Renal cortical epithelial cell (primary cell): ENCODE data around the gene BRSK1. TPM values are rescaled to one million over a fixed set of nuclear protein-coding genes. Genes with fewer than 3 reads are reported as not detected.
"Not testable (repeated sequence)": the region's sequence is repeated elsewhere in the genome, so short reads cannot be mapped to it uniquely, and the experiment has no call there.

Experiments
- DNase-seq: peaks from one replicate; pipeline ENCODE4 v3.0.0-alpha.2; 2011; ENCODE audit warnings: low read depth
- total RNA-seq: library from RNA; depleted of rRNA; stranded (reverse); fragments of >200 nt; gene quantifications from 2 replicates; pipeline ENCODE4 v1.2.3, GENCODE V29; 2014

The BRSK1 gene
- total RNA-seq, 1 donor from 2014 or later, result 4.5 TPM

DNA sequence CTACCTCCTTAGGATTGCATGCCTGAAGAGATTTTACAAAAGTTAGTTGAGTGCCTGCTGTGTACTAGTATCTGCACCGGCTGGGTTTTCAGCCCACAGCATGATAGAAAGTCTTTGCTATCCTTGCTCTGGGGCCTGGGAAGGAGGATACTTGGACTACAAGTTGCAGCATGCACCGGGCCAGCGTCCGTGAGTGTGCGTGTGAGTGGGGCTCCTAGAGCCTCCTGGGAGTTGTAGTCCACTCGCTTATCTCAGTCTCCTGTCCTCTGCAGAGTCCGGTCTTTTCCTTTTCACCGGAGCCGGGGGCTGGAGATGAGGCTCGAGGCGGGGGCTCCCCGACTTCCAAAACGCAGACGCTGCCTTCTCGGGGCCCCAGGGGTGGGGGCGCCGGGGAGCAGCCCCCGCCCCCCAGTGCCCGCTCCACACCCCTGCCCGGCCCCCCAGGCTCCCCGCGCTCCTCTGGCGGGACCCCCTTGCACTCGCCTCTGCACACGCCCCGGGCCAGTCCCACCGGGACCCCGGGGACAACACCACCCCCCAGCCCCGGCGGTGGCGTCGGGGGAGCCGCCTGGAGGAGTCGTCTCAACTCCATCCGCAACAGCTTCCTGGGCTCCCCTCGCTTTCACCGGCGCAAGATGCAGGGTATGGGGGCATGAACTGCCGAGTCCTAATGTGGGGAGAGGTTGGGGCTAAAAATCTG, 20.6 kb downstream of the BRSK1 start:
- DNase-seq, result no peak

DNA sequence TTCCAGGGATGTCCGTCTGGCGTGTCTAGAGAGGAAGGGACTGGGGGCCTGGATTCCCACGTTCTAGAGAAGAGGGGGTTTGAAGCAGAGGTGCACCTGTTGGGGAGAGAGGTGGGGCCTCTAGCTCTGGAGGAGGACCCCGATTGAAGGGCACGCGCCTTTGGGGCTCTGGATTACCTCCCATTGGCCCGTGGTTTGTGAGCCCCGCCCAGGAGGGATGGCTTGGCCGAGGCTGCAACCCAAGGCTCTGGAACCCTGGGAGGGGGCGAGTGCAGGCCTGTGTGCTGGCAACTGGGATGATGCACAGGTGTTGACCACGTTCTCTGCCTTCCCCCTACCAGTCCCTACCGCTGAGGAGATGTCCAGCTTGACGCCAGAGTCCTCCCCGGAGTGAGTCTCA, 21.2 kb downstream of the BRSK1 start:
- no peak for DNase-seq

GRCh38 chr19:55305491-55305890, 21.7 kb downstream of the BRSK1 start:
- no peak for DNase-seq

DNA sequence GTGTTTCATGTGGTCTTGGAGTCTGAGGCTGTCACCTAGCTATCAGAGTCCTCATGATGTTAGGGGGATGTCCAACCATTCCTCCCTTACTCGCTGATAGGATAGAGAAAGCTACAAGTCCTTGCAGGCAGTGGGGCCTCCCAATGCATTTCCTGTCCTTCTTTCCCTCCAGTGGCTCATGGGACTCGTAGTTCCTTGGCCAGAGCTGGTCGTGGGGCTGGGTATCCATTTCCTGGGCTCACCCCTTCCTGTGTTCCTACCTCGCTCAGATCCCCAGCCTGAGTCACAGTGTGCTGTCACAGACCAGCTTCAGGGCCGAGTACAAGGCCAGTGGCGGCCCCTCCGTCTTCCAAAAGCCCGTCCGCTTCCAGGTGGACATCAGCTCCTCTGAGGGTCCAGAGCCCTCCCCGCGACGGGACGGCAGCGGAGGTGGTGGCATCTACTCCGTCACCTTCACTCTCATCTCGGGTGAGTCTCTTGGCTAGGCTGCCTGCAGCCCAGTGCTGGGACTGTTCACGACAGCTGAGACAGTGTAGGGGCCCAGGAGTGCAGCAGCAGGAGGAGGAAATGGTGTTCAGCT, 22.3 kb downstream of the BRSK1 start:
- no peak for DNase-seq

DNA sequence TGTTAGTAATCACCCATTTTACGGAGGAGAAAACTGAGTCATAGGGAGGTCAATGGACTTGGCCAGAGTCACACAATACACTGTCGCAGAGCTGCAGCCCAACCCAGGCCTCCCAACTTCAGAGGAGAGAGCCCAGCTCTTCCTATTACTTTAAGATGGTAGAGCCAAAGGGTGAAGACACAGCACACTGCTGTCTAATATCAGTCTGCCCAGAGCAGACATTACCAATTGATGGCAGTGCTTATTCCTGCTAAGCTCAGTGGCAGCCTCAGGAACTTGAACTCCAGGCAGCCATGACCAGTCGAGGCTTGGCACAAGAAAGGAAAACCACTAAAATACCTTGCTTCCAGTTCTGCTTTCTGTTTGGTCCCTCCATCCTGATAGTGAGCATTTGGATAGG, 22.9 kb downstream of the BRSK1 start:
- DNase-seq, result no peak

DNA sequence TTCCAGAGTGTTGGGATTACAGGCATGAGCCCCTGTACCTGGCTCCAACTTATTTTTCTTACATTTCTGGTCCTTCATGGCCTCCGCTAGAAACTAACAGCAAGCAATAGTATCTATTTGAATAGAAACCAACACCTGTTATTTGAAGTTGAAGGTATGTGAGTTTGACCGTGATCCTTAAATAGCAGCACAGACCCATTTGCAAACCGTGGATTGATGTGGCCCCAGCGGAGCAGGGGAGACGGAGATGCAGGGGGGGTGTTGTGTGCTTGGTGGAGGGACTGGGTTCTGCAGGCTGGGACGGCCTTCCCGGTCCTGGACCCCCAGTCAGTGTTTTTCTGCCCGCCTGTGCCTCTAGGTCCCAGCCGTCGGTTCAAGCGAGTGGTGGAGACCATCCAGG, 24.5 kb downstream of the BRSK1 start:
- DNase-seq, result no peak

DNA sequence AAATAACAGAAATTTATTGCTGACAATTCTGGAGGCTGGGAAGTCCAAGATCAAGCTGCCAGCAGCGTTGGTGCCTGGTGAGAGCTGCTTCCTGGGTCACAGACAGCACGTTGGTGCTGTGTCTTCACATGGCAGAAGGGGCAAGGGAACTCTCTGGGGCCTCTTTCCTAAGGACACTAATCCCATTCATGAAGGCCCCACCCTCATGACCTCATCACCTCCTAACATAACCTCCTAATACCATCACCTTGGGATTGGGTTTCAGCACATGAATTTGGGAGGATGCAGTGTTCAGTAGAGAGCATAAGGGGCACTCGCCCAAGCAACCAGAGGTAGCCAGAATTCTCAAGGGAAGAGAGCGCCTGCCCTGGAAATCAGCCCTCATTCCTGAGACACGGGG, 25.7 kb downstream of the BRSK1 start:
- DNase-seq, result no peak

GRCh38 chr19:55310498-55310897, 26.7 kb downstream of the BRSK1 start:
- DNase-seq, result no peak

GRCh38 chr19:55311397-55311796, 27.6 kb downstream of the BRSK1 start:
- DNase-seq, result no peak

DNA sequence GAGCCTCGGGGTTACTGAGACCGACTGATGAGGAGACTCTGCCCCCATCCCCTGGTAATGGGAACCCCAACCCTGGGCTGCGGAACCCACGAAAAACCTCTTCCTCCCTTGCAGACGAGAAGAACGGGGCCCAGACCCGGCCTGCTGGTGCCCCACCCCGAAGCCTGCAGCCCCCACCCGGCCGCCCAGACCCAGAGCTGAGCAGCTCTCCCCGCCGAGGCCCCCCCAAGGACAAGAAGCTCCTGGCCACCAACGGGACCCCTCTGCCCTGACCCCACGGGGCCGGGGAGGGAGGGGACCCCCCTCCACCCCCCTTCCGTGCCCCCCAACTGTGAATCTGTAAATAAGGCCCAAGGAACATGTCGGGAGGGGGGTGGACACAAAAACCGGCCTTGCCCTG, 28.0 kb downstream of the BRSK1 start:
- DNase-seq, result no peak

DNA sequence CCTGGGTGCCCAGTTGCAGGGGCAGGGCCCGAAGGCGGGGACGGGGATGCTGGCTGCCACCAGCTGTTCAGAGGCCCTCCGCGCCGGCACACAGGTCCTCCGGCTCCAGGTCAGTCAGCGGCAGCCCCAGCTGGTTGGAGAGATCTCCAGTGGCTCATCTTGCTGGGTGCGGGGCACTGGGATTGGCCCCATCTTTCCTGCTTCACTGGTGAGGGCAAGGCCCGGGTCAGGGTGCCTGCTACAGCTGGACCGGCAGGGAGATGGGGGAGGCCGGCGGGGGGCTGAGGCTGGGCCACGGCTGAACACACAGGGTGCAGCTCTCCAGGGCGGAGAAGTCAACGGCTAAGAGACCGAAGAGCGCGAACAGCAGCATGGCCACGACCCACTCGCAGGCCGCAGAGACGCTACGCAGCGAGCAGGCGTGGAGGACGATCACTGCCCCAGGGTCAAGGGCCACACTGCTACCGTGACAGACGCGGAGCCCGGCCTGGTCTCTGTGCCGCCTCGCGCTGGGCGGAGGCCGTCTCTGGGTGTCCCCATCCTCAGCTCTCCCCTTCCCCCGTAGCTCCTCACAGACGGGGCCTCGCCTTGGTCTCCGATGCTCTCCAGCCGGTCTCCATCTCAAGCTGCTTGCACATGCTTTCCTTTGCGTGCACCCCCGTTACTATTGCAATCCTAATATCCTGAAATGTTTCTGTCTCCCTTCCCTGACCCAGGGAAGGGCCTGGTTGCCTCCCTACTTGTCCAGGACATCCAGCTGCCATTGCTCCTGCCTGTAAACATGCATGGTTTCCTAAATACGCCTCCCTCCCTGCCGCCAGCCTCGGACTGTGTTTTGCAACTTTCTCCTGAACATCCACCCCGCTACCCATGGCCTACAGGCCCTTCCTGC, 29.1 kb downstream of the BRSK1 start:
- DNase-seq, result no peak

- no peak for DNase-seq
These were observed 30.6 kb downstream of the BRSK1 start for GRCh38 chr19:55314396-55314795.

- no peak for DNase-seq
These were observed 32.2 kb downstream of the BRSK1 start for GRCh38 chr19:55315956-55316525.

DNA sequence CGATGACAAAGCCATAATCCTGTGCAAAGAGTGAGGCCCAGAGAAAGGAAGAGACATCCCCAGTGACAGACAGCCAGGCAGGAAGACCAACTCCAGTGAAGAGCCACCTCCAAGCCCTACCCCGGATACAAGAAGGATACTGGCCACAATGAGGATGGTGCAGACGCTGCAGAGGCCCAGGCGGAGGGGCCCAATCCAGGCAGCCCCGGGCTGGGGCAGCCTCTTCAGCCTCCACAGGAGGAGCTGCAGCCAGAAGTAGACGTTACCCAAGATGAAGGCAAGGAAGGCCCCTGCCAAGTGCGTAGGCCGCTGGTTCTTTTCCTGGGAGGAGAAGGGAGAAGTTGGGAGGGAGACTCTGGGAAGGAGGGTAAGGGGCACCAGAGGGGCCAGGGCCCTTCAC, 32.8 kb downstream of the BRSK1 start:
- DNase-seq, result no peak

DNA sequence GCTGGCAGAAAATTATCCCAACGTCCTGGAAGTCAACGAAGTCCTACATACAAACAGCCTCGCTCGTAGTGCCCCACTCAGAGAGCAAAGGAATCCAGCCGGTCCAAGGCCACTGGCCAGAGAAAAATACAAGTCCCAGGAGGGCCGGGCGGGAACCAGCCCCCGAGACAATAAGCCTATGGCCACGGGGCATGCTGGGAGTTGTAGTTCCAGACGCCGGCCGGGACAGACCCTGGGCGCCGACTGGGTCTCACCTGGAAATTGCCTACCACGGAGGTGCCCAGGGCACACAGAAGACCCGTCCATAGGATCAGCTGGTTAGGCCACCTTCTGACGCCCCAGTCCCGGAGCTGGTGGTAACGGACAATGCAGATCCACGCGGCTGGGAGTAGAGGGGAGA, 36.0 kb downstream of the BRSK1 start:
- DNase-seq, result no peak

- no peak for DNase-seq
These were observed 37.1 kb downstream of the BRSK1 start for GRCh38 chr19:55320844-55321419.

DNA sequence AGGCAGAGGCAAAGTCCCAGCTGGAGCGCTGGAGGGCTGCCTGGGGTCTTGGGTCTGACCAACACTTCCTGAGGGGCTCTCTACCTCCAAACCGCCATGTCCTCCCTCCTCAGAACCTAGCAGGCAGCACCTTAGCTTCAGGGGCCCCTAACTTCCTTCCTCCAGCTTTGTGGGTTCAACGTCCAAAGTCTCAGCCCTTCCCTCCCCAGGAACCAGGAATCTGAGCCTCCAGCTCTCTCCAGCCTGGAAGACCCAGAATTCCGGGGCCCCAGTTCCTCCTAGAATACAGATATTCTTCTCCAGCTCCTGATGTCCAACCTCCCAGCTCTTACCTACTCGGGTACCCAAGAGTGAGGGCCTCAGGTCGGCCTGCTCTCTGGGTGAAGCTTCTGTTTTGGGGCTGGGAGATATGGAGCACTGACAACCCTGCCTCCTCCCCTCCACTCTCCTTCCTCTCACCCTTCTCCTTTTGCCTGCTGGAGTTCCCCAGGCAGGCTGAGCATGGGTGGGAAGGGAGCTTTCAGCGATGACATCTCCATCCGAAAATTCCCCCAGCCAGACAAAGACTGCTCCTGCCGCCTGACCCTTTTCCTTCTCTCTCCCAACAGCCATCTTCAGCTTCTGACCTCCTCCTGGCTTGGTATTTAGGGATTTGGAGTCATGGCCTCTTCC, 37.8 kb downstream of the BRSK1 start:
- DNase-seq, result no peak

- DNase-seq, result no peak
These were observed 38.5 kb downstream of the BRSK1 start for GRCh38 chr19:55322204-55322885.

DNA sequence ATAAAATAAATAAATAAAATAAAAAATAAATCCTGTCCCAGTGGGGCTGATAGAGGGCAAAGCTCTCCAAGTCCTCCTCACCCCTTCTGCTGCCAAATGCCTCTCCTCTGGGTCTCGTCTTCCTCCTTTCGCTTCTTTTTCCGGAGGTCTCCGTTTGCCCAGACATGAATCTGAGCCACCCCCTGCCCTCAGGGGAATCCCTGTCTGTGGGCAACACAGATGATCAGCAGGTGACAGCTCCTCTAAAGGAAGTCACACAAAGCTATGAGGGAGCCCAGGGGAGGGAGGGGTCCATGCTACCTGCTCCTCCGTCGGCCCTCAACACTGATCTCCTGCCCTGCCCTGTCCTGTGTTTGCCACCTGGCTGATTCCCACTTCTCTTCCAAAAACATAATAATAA, 40.9 kb downstream of the BRSK1 start:
- DNase-seq, result no peak

- DNase-seq, result no peak
These were observed 41.4 kb downstream of the BRSK1 start, which contains the start of gene TMEM150B for GRCh38 chr19:55325172-55325571. TMEM150B (minus strand) TSS chr19:55325341; CDS start chr19:55321036, 4,305 bp downstream.

- DNase-seq, result not testable (repeated sequence)
These were observed 45.0 kb downstream of the BRSK1 start for GRCh38 chr19:55328774-55329318.
